GM23338 (cell line): ENCODE measurements around the gene JAZF1.

Experiments used
- CREB1 ChIP-seq: fragments of 250-450 bp; sonication (Bioruptor Pico); IDR thresholded peaks from 2 replicates; pipeline ENCODE4 v1.5.0; 2020; ENCODE audit warnings: low read depth, mild to moderate bottlenecking, moderate library complexity
- CTCF ChIP-seq, 2 experiments: fragments of 200-600 bp in 1 of 2; sonication (generic) in 1 of 2; conservative IDR thresholded peaks; 2 replicates each; pipeline versions ENCODE4 v1.5.1 to v1.6.1; 2016 to 2017; ENCODE audit warnings: antibody characterized with exemption in 2 of 2, low read depth in 2 of 2, mild to moderate bottlenecking in 2 of 2, moderate library complexity in 1 of 2
- EZH2 ChIP-seq: fragments of 200-600 bp; sonication (generic); IDR thresholded peaks from one replicate; pipeline ENCODE4 v1.8.0; 2017; ENCODE audit warnings: antibody characterized with exemption, mild to moderate bottlenecking, low read depth; ENCODE audit not compliant: unreplicated experiment
- POLR2AphosphoS5 ChIP-seq: IDR thresholded peaks from 2 replicates; pipeline ENCODE4 v1.6.1; 2016; ENCODE audit warnings: antibody characterized with exemption, low read depth
- REST ChIP-seq: IDR thresholded peaks from one replicate; pipeline ENCODE4 v1.6.1; 2018; ENCODE audit warnings: antibody characterized with exemption; ENCODE audit not compliant: unreplicated experiment

DNA sequence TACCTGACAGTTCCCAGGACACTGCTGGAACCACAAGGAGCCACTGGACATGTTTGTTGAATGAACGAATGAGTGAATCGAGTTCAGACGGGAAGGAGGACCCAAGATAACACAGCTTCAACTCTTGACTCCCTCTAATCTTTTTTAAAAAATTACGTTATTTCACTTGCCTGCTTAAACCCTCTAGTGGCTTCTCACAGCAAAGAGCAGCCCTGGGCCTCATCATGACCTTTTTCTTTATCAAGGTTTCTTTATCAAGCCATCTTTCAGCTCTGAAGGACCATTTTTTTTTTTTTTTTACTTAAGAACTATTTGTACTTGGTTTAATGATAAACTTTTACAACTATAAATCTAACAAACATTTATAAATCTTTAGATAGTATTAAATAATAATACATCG lies 330.1 kb downstream of the JAZF1 start:
- TF ChIP-seq CTCF (conservative IDR thresholded peaks at IDR 0.05; ENCODE audit: low read depth in 2 of 2), result no peak; a peak in 1 of 4 replicates
- TF ChIP-seq POLR2AphosphoS5, result no peak
- no peak for TF ChIP-seq REST
- no peak for TF ChIP-seq EZH2
- no peak for TF ChIP-seq CREB1 (CRISPR knock-in tag)
